ENCODE measurements around the gene MATCAP1. TPM values are rescaled to one million over a fixed set of nuclear protein-coding genes. Genes with fewer than 3 reads are reported as not detected.

Gene MATCAP1
- total and polyA plus RNA-seq, 2 donors (not counting 1 experiment from before 2014, with no cell fraction given): 16.6 to 28.4 TPM

DNA sequence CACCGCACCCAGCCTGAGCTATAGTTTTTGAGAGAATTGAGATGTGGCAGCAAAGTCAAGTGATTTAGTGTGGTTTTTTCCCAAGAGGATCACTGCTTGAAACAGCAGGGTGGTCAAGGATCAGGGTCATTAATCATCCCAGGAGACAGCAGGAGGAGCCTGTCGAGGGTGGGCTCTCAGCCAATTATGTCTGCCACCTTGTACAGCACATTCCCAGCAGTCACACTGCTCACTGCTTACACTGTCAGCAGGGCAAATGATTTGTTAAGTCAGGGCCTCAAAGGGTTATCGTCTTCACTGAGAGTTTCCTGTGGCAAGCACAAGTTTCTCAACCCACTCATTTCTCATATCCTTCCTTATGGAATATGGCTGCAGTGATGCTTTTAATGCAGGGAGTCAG is 46.2 kb downstream of the MATCAP1 start:
- Histone ChIP-seq H3K9ac (ENCODE audit: insufficient read depth, low read length) (no peak overlapping the region), H3K79me2 (ENCODE audit: control insufficient read depth, insufficient read depth, low read length) (no peaks in the 10 kb centered on the region), H3K27me3 (ENCODE audit: control insufficient read depth, insufficient read depth, low read length) (no peaks in the 10 kb centered on the region), H4K20me1 (ENCODE audit: control insufficient read depth, extremely low read depth, insufficient read depth, low read length) (no peaks in the 10 kb centered on the region), H3K27ac (ENCODE audit: insufficient read depth, low read length) (no peak overlapping the region), H3K4me1 (ENCODE audit: control insufficient read depth, extremely low read depth, insufficient read depth, low read length) (no peaks in the 10 kb centered on the region), H3K4me3 (replicated peaks in 1 of 4; ENCODE audit: control extremely low read depth in 1 of 4, insufficient read depth in 1 of 4, low read depth in 3 of 4, low read length in 4 of 4) (no peak overlapping the region), H3K4me2 (ENCODE audit: extremely low read depth, insufficient read depth, low read length) (no peak overlapping the region), H3K9me3 (ENCODE audit: control insufficient read depth, insufficient read depth, low read depth, low read length) (no peaks in the 10 kb centered on the region), H3K36me3 (ENCODE audit: control insufficient read depth, insufficient read depth, low read length) (peaks cover 18% of the 10 kb centered on the region), H2AFZ (ENCODE audit: low read length) (no peak overlapping the region)
- TF ChIP-seq EZH2 (IDR thresholded peaks at IDR 0.05; ENCODE audit: low read length, missing control alignments): no peak
- TF ChIP-seq, protein P1, sequence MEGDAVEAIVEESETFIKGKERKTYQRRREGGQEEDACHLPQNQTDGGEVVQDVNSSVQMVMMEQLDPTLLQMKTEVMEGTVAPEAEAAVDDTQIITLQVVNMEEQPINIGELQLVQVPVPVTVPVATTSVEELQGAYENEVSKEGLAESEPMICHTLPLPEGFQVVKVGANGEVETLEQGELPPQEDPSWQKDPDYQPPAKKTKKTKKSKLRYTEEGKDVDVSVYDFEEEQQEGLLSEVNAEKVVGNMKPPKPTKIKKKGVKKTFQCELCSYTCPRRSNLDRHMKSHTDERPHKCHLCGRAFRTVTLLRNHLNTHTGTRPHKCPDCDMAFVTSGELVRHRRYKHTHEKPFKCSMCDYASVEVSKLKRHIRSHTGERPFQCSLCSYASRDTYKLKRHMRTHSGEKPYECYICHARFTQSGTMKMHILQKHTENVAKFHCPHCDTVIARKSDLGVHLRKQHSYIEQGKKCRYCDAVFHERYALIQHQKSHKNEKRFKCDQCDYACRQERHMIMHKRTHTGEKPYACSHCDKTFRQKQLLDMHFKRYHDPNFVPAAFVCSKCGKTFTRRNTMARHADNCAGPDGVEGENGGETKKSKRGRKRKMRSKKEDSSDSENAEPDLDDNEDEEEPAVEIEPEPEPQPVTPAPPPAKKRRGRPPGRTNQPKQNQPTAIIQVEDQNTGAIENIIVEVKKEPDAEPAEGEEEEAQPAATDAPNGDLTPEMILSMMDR (conservative IDR thresholded peaks at IDR 0.05 in 1 of 2, IDR thresholded peaks at IDR 0.05 in 1 of 2; ENCODE audit: low read depth in 1 of 2, low read length in 2 of 2): no peak
- peak in 1 of 2 donors; percentile 45 for DNase-seq (ENCODE audit: low read depth in 2 of 2)

DNA sequence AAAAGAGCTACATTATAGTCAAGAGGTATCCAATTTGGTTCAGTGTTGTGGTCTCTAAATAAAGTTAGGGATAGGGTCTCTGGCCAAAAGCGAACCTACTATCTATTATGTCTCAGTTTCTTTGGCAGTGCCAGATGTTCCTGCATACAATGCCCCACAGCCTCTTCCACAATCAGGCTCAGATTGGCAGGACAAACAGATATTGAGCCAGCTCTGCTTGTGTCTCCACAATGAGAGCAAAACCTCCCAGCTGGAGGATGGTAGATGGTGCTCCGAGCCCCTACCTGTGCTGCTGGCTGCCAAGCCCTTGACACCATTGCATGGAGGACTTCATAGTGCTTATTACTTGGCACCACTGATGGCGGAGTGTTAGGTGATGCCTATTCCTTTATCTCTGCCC is 54.3 kb downstream of the MATCAP1 start:
- H3K4me2 ChIP-seq (ENCODE audit: extremely low read depth, insufficient read depth, low read length): no peak overlapping the region
- no peak overlapping the region for H3K4me3 ChIP-seq (replicated peaks in 1 of 4; ENCODE audit: control extremely low read depth in 1 of 4, insufficient read depth in 1 of 4, low read depth in 3 of 4, low read length in 4 of 4)
- H3K9ac ChIP-seq (ENCODE audit: insufficient read depth, low read length): no peak overlapping the region
- DNase-seq (ENCODE audit: low read depth in 2 of 2): no peak
- no peaks in the 10 kb centered on the region for H3K4me1 ChIP-seq (ENCODE audit: control insufficient read depth, extremely low read depth, insufficient read depth, low read length)
- no peaks in the 10 kb centered on the region for H3K9me3 ChIP-seq (ENCODE audit: control insufficient read depth, insufficient read depth, low read depth, low read length)
- H3K27me3 ChIP-seq (ENCODE audit: control insufficient read depth, insufficient read depth, low read length): no peaks in the 10 kb centered on the region
- no peak overlapping the region for H2AFZ ChIP-seq (ENCODE audit: low read length)
- no peak for TF ChIP-seq EZH2 (IDR thresholded peaks at IDR 0.05; ENCODE audit: low read length, missing control alignments)
- TF ChIP-seq, protein P1 (conservative IDR thresholded peaks at IDR 0.05 in 1 of 2, IDR thresholded peaks at IDR 0.05 in 1 of 2; ENCODE audit: low read depth in 1 of 2, low read length in 2 of 2): no peak
- no peaks in the 10 kb centered on the region for H3K36me3 ChIP-seq (ENCODE audit: control insufficient read depth, insufficient read depth, low read length)
- no peak overlapping the region for H3K27ac ChIP-seq (ENCODE audit: insufficient read depth, low read length)
- H3K79me2 ChIP-seq (ENCODE audit: control insufficient read depth, insufficient read depth, low read length): no peaks in the 10 kb centered on the region
- H4K20me1 ChIP-seq (ENCODE audit: control insufficient read depth, extremely low read depth, insufficient read depth, low read length): no peaks in the 10 kb centered on the region

DNA sequence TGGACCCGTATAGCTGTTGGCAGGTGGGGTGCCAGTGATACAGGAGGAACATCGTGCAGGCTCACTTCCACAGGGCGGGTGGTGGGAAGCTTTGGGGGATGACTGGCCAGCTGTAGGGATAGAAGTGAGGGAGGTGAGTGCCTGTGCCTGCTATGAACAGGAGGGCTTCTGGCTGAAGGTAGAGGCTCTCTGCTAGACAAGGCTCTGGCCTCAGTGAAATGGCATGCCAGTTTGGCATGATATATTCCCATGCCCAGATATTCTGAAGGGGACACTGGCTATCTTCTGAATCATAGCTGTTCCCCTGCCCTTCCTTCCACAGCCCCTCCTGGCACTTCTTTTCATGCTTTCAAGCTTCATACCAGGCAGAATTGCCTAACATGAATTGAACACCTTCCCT is 54.9 kb downstream of the MATCAP1 start:
- Histone ChIP-seq H2AFZ (ENCODE audit: low read length) (no peak overlapping the region), H3K79me2 (ENCODE audit: control insufficient read depth, insufficient read depth, low read length) (no peaks in the 10 kb centered on the region), H3K36me3 (ENCODE audit: control insufficient read depth, insufficient read depth, low read length) (no peaks in the 10 kb centered on the region), H3K4me2 (ENCODE audit: extremely low read depth, insufficient read depth, low read length) (no peak overlapping the region), H4K20me1 (ENCODE audit: control insufficient read depth, extremely low read depth, insufficient read depth, low read length) (no peaks in the 10 kb centered on the region), H3K9ac (ENCODE audit: insufficient read depth, low read length) (no peak overlapping the region), H3K4me1 (ENCODE audit: control insufficient read depth, extremely low read depth, insufficient read depth, low read length) (no peaks in the 10 kb centered on the region), H3K4me3 (replicated peaks in 1 of 4; ENCODE audit: control extremely low read depth in 1 of 4, insufficient read depth in 1 of 4, low read depth in 3 of 4, low read length in 4 of 4) (no peak overlapping the region), H3K27ac (ENCODE audit: insufficient read depth, low read length) (no peak overlapping the region), H3K27me3 (ENCODE audit: control insufficient read depth, insufficient read depth, low read length) (no peaks in the 10 kb centered on the region), H3K9me3 (ENCODE audit: control insufficient read depth, insufficient read depth, low read depth, low read length) (no peaks in the 10 kb centered on the region)
- TF ChIP-seq EZH2 (IDR thresholded peaks at IDR 0.05; ENCODE audit: low read length, missing control alignments): no peak
- TF ChIP-seq, protein P1 (conservative IDR thresholded peaks at IDR 0.05 in 1 of 2, IDR thresholded peaks at IDR 0.05 in 1 of 2; ENCODE audit: low read depth in 1 of 2, low read length in 2 of 2): no peak
- no peak for DNase-seq (ENCODE audit: low read depth in 2 of 2)

Data from fibroblast of lung (primary cell).